Measurements from ENCODE around the gene FHOD3.

Gene FHOD3

DNA sequence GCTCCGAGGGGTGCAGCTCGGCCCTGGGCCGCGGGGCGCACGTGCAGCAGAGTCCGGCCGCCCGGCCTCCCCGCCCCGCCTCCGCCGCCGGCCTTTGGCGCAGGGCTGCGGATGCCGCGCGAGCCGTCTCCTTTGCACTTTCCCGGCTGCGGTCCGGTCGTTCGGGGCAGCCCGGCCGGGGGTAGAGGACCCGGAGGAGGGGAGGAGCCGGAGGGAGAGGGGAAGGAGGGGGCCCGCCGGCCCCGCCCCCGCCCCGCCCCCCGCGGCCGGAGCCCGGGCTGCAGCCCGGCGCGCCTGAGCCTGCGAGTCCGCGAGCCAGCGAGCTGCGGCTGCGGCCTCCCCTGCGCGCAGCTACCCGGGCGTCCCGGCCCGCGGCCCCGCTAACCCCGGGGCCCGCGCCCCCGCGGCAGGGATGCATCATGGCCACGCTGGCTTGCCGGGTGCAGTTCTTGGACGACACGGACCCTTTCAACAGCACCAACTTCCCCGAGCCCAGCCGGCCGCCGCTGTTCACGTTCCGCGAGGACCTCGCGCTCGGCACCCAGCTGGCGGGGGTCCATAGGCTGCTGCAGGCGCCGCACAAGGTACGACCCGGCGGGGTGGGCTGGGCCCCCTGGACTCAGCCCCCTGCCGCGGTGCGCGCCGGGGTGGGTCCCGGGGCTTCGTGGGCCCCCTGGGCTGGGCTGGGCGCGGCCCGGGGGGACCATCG is at the start of gene FHOD3:
Gene FHOD3, plus strand, starts transcription at position 297 of the 709 bp plus-strand sequence. Its CDS starts 123 bp downstream, at position 420.
- DNase-seq (ENCODE audit: low spot score) = peak; percentile 94

DNA sequence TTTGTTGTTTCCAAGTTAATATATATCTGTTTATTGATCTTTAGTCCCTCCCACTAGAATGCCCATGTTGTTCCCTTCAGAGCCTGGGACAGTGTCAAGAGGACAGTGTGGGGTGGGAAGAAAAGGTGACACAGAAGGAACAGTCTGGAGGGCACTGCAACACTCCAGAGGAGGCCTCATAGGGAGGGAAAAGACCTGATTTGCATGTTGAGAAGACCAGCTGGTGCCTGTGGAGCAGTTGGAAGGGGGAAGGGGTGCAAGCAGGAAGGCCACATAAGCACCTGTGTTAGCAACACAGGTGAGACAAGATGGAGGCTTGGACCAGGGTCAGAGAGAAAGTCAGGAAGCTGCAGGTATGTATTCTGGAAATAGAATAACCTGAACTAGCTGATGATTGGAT is 48.1 kb upstream of the FHOD3 start:
- DNase-seq (ENCODE audit: low spot score) = no peak

DNA sequence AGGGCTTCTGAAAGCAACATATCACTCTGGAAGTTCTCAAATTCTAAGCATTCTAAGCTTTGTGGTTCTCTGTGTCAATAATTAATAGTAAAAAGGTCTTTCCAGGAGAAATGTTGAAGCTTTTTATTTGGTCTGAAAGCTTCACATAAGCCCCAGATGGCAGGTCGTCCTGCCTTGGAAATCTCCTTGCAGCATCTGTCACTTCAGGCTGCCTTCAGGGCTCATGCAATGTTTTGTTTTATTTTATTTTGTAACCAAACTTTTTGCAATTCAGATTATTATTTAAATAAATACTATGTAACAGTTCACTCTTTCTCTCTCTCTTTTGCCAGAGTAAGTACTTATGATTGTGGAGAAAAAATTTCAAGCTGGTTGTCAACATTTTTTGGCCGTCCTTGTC is 46.7 kb upstream of the FHOD3 start:
- DNase-seq (ENCODE audit: low spot score) = no peak

DNA sequence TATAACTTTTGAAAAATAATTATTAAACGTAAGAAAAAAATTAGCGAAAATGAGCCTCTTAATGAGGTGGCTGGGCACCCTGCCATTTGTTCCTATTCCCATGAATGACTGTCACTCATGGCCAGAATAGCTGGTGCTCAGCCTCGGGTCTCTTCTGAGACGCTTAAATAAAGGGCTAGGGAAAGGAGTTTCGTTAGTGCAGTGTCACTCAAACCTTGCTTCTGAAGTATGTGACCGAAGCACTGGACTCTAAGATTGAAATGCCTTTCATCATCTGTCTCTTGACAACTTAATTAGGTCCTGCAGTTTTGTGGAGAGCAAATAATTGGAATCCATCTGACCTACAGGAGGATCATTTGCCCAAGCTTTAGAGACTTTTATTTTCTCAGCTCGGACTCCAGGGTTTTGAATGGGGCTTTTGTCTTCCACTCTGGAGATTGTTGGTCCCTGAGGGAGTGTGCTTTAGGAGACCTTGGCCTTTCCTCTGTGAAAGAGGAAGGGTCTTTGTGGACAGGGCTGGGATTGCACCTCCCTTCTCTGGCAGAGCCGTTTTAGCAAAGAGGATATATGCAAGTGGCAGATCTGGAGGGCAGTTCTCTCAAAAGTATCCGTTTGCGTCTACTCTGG is 42.3 kb upstream of the FHOD3 start:
- DNase-seq (ENCODE audit: low spot score) = no peak

DNA sequence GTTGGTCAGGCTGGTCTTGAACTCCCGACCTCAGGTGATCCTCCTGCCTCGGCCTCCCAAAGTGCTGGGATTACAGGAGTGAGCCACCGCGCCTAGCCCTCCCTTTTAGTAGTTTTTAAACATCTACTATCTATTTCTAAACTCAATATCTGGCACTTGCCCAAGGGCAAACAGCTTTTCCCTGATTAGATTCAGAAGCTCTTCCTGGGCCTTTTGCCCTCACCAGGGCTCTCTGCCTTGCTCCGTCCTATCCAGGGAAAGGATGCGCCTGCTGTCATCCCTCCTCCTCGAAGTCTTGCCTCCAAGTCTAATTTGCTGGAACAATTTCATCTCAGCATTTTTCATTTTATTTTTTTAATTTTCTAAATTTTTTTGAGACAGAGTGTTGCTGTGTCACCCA is 41.4 kb upstream of the FHOD3 start:
- no peak for DNase-seq (ENCODE audit: low spot score)

DNA sequence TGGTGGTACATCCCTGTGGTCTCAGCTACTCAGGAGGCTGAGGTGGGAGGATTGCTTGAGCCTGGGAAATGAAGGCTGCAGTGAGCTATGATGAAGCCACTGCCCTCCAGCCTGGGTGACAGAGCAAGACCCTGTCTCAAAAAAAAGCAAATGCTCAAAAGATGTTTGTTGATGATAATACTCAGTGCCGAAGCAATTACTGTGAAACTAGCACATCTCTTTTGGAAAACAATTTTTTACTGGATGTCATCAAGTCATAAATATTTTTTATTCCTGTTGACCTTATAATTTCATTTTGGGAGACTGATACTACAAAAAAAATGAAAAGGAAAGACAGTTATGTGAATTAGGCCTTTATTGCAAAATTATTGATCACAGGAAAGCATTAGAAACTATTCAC is 34.5 kb upstream of the FHOD3 start:
- no peak for DNase-seq (ENCODE audit: low spot score)

DNA sequence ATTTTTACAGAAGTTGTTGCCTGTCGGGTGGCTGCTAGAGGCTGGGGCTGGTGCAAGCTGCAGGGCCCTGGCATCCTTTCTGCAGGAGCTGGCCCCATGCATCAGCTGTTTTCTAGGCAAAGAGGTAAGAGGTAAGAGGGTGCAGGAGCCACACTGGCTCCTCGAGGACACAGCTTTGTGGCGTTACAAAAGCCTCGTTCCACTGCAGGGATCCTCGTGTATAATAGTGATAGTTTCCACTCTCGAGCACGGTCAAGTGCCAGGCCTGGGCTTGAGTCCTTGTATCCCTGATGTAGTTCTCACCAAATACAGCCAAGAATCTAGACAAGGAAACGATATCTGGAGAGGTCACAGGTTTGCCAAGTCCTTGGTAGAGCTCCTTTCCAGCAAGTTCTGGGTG is 33.2 kb upstream of the FHOD3 start:
- DNase-seq (ENCODE audit: low spot score) = no peak

DNA sequence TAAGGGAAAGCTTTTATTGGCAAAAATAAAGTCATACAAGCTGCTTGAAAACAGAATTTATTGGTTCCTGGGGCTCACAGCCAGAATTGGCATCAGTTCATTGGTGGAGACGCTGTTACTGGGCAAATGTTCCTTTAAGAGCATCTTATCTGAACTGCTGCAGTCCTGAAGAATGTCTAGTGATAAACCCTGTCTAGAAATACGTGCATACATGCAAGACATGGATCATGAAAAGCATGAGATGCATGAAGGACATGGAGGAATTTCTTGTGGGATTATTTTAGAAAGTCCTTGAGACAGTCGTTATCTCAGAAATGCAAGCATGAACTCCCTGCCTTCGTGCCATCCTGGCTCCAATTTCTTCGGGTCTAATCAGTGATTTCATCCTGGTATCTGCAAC is 32.5 kb upstream of the FHOD3 start:
- DNase-seq (ENCODE audit: low spot score) = no peak

DNA sequence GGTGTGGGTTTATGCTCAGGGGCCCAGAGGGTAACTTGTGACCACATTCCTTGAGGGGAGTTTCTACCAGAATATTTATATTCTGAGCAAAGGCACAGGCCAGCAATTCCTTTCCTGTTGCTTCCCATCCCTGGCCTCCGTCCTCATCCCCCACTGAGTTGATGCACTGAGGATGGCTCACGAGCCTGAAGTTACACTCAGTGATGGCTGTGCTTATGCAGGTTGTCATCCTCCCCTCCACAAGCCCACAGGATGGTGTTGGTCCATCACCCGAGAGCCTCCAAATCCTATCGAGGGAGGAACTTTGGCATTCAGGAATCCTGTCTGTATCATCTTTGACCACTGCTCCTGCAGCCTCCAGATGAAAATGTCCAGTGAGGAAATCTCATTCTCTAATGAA is 28.4 kb upstream of the FHOD3 start:
- DNase-seq (ENCODE audit: low spot score) = no peak

DNA sequence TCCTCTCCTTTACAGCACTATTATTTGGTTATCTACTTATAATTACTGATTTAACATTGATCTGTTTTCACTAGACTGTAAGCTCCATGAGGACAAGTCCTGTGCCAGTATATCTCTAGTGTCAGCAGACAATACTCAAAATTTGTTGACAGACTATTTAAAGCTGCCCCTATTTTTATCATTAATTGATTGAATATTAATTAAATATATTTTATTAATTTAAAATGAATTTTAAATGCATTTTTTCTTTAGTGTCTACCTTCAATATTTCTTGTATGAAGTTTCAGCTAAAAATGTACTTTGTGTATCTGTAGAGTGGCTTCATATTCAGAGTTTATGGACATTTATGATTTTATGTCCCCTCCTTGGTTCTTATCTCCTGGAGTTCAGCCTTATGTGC is 26.4 kb upstream of the FHOD3 start:
- DNase-seq (ENCODE audit: low spot score) = no peak

DNA sequence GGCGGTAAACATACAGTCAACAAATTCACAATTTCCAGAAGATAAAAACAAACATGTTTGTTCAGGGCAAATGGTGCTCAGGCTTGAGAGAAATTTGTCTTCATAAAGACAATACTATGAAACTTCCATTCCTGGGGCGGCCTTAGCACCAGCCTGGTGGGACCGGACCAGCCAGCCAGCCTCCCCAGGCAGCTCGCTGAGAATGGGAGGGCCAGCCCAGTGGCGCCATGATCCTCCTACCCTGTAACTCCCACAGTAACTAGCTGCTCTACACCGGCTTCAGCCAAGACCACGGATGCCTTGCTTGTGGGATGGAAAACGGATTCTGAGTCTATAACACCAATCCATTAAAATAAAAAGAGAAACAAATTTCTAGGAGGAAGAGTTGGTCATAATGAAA is 24.2 kb upstream of the FHOD3 start:
- no peak for DNase-seq (ENCODE audit: low spot score)

DNA sequence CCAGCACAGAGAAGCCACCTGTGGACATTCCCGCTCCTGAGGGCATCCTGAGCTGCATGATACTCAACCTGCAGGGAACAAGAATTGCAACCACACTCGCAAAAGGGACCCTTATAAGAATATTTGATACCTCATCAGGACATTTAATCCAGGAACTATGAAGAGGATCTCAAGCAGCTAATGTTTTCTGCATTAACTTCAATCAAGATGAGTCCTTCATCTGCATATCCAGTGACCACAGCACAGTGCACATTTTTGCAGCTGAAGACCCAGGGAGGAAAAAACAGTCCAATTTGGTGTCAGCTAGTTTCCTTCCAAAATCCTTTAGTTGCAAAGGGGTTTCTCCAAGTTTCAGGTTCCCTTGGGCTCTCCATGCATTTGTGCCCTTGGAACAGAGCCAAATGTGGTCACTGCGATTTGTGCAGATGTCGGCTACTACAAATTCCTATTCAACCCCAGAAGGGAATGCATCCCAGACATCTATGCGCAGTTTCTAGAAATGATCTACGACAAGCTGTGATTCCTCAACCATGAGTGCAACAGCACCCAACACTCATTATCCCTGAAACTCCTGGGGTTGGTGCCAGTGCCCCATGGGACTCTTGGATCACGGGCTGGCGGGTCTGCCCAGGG is 23.3 kb upstream of the FHOD3 start:
- DNase-seq (ENCODE audit: low spot score) = no peak

DNA sequence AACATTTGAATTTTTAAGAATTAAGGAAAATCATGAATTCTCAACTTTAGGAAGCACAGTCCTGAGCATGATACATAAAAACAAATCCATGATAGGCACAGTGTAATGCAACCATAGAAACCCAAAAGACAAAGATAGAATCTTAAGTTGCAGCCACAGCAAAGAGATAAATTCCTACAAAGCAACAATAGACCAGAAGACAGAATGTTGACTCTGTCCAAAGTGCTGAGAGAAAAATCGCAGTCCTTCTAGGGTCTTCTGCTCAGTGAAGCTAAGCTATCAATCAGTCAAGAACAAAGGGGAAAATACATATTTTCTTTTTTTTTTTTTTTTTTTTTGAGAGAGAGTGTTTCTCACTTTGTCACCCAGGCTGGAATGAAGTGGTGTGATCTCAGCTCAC is 22.0 kb upstream of the FHOD3 start:
- DNase-seq (ENCODE audit: low spot score) = no peak

DNA sequence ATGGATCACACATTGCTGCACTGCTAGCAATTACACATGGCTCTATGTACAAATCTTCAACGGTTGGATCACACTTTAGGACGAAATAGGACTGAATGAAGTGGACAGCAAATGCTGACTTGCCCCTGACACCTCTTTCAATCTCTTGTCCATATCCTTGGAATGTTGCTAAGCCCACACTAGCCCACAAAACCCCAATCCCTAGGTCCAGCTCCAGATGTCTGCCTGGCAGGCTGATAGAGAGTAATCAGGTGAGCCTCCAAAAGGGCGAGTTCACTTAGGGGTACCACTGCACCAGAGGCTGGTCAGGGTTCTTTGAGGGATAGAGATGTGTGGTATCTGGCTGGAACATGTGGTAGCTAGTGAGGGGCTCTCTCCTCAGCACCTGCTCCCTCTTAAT is 18.5 kb upstream of the FHOD3 start:
- DNase-seq (ENCODE audit: low spot score) = no peak

DNA sequence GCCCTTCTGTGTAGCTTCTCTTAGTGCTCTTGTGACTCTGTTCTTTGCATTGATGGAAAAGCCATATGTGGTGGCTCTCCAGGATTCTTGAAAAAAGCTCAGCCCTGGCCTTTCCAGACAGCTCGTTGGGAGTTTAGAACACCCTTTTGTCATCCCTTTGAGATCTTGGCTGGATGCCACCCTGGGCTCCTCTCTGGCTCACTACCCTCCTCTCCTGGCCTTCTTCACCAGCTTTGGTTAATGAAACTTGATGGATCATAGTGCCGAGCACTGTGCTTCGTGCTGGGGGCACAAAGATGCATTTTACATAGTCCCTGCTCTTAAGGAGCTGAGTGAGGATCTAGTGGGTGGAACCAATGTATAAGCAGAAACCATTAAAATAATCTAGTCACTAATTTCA is 15.6 kb upstream of the FHOD3 start:
- DNase-seq (ENCODE audit: low spot score) = no peak

DNA sequence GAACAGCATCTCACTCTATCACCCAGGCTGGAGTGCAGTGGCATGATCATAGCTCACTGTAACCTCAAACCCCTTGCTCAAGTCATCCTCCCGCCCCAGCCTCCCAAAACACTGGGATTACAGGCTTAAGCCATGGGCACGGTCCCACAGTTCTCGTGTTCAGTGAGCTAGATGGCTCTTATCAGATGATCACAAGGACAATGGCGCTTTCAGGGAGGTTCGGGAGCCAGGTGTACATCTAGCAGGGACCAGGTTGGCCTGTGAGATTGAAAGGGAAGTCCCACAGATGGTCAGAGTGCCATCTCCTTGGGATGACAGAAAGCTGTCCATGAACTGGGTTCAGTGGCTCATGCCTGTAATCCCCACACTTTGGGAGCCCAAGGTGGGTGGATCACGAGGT is 14.1 kb upstream of the FHOD3 start:
- DNase-seq (ENCODE audit: low spot score) = no peak

DNA sequence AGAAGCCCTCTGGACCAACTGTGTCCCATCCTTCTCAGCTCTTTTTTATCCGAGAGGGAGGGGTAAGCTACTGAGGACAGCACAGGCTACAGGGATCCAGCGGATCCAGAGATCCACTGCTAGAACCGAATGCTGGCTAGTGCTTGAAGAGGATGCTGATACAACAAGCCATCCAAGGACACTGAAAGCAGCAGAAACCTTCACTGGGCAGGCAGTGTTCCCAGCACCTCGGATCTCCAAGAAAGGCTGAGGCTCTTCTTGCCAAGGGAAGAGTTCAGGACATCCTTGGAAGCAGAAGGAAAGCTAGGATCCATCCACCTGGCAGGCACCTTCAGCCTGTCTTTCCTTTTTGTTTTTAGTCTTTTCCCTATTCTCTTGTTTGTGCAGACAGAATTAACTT is 13.2 kb upstream of the FHOD3 start:
- no peak for DNase-seq (ENCODE audit: low spot score)

DNA sequence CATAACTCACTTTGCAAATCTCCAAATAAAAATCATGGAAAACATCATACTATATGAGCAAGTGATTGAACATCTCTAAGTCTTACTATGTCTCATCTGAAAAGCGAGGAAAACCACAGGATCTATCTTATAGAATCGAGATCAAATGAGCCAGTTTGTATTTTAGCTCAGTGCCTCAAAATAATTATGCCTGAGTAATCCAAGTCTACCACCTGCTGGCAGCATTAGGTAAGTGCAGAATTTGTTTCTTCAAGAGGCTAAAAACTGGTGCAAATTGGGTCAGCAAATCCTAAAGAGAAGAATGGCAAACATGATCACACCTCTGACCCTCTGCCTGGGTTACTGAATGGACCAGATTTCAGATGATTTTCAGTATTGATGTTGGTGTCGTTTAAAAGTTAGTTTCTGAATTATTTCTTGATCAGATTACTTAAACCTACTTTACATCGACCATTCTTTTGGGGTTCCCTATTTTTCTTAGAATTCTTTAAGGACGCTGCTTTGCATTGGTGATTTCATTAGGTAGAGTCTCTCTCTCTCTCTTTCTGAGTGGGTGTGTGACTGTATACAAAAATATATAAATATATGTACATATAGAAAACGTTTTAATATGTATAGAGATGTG is 12.7 kb upstream of the FHOD3 start:
- DNase-seq (ENCODE audit: low spot score) = peak; percentile 67

DNA sequence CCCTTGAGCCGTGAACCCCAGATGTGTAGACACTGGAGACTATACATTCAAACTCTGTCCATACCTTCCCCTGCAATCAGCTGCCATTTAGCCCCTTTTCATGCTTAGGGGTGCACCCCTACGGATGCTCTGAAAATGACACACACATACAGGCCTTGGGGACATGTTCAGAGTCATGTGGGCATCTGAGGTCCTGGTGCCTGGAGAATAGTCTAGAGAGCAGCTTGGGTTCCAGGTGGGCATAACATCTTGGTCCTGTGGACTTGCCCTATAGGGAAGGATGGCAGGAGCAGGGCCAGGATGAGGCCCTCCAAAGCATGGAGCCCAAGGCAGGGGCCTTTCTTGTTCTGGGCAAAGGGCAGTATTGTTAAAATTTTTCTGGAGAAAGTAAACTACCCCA is 9.9 kb upstream of the FHOD3 start:
- DNase-seq (ENCODE audit: low spot score) = no peak

DNA sequence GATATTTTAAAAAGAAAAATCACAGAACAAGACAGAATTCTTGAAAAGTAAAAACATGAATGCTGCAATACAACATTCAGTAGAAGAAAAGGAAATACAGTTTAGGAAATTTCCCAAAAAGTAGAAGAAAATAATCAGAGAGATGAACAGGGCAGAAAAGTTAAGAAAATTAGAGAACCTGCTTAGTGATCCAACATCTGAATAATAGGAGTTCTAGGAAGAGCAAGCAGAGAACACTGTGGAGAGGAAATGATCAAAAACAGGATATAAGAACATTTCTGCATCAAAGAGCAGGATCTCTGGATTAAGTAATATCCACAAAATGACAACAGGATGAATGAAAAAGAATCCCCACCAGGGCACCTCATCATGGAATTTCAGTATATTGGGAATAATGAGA is 8.8 kb upstream of the FHOD3 start:
- DNase-seq (ENCODE audit: low spot score) = no peak

DNA sequence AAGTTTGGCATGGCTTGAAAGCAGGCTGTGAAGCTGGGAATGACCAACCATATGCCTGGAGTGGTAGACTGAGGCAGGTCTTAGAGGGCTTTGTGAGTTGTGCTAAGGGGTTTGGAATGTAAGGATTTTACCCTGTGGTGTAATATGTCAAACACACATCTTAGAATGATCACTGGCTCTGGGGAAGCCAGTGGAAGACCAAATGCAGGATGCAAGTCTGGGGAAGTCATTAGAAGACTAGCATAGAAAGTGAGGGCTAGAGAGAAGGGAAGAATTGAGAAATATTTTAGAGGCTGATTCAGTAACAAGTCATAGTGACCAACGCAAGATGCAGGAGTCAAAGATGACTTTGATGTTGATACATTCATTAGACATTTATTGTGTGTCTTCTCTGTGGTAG is 3.5 kb upstream of the FHOD3 start:
- DNase-seq (ENCODE audit: low spot score) = peak; percentile 44

DNA sequence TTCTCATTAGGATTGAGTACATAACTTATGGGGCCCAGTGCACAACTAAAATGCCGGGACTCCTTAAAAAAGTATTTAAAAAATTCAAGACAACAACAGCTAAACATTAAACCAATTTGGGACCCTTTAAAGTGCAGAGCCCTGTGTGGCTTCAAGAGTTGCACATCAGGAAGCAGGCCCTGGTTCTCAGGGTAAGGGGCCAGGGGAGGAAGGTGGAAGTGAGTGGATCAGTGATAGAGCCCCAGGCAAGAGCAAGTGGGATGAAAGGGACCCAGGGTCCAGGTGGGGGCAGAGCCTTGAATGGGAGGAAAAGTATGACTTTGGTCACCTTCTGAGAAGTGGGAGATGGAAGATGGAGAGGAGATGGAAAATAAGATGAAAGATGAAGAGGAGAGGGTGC is 2.3 kb upstream of the FHOD3 start:
- DNase-seq (ENCODE audit: low spot score) = no peak

DNA sequence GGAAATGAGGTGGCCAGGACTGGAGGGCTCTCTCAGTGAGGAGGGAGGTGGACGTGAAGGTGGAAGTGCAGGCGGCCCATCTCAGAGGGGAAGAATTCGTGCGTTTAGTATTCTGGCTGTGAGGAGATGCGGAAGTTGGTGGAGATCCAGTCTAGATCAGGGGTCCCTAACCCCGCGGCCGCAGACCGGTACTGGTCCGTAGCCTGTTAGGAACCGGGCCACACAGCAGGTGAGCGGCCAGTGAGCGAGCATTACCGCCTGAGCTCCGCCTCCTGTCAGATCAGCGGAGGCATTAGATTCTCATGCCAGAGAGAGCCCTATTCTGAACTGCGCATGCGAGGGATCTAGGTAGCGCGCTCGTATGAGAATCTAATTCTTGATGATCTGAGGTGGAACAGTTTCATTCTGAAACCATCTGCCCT is 1.6 kb upstream of the FHOD3 start:
- no peak for DNase-seq (ENCODE audit: low spot score)
